HG03159 (cell line): ENCODE measurements around the gene PXDN.

ENCODE experiments used
- ATAC-seq: cut with Tn5 transposase; IDR thresholded peaks from one replicate; pipeline ENCODE4 v1.9.1; 2021; ENCODE audit warnings: mild to moderate bottlenecking, moderate library complexity; ENCODE audit not compliant: unreplicated experiment

Gene PXDN

DNA sequence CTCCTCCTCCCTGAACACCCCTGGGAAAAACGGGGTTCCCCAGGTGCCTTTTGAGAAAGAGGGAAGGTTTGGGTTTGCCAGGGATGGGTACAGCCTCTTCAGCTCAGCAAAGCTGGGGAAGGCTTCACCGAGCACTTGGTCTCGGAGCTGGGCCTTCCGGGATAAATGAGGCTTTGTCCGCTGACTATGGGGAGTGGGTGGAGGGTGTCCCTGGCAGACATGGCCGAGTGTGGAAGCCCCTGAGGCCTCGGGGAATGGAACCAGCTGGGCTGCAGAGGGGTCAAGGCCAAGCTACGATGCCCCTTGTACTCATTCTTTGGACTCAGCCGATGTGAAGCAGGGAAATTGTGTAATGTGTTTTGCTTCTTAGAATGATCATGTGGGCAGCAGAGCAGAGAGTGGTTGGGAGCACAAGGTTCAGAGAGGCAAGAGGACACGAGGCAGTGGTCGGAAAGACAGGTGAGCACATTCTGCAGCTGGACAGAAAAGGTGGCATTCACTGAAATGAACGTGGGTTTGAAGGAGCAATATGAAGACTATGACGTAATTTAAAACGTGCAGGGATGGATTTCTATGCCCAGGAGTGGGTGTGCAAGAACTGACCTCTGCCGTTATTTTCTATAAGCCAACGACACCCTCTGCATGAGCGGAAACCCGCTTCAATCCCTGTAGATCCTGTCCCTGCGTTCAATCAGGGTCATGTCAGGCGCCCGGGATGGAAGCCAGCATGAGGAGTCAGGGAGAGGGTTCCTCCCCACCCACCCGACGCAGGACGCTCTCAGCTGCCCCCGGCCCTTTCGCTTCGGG, 142.6 kb downstream of the PXDN start:
- ATAC-seq = no peak

DNA sequence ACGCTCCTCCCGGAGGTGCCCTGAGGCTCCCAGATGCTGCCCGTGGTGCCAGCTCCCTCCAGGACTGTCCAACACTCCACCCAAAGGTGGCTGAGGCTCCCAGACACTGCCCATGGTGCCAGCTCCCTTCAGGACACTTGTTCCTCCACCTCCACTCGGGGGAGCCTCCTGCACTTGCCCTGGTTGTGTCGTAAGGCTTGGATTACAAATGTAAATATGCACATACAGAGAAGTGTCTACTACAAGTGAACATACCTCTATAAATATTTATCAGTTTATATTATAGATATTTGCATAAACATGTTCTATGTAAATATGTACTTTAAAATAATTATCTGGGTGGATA, 143.3 kb downstream of the PXDN start:
- ATAC-seq = no peak

DNA sequence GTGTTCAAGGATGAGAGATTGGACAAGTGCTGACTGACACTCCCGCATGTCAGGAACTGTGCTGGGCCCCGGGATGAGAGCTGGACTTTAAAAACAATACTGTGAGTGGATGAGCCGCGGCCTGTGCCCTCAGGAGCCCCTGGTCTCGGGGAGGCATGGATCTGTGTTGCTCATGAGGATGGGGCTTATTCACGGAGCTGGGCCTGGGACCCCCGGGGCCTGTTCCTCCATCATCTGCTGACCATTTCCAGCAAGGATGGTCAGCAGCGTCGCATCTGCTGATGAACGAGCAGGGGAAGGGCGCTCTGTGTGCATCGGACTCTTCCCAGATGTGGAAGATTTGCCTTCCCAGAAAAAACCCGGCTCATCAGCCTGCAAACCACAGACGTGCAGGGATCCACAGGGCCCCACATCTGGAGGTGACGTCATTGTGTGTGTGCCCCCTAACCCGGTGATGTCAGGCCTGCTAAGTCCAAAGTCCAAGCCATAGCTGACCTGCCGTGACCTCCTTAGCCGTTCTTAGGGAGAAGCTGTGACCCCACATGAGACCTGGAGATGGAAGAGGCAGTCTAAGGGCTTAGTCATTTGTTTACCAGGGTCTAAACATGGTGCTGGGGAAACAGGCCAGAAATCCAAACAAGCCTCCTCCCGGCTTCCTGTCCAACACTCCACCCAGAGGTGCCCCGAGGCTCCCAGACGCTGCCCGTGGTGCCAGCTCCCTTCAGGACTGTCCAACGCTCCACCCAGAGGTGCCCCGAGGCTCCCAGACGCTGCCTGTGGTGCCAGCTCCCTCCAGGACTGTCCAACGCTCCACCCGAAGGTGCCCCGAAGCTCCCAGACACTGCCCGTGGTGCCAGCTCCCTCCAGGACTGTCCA, 143.9 kb downstream of the PXDN start:
- no peak for ATAC-seq

DNA sequence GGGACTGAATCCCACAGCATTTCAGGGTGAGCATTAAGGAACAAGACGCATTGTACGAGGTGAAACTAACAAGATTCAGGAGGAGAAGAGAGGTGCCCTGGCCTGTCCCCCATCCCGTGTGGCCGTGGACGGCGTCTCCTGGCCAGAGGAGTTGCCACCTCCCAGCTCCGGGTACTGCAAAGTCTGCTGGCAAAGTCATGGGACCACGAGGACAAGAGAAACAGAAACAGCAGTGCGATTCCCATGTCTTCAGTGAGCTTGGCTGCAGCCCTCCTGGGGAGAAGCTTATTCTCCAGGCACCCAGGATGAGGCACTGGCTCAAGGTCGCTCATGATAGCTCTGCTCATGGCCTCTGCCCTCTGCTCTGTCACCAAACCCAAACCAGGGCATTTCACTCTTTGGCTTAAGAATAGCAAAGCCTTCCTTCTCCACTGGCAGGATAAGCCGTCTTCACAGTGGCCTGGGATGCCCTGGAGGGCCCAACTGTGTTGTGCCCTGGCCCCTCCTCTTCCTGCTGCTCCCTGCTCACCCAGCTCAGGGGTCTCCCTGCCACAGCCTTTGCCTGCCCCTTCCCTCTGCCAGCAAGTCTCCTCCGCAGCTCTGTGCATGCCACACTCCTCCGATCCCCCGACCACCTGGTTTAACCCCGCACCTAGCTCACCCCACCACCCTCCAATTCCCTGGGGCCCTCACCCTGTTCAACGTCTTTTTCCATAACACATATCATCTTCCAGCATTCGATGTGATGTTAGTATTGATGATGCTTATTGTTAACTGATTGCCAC, 144.8 kb downstream of the PXDN start:
- no peak for ATAC-seq

DNA sequence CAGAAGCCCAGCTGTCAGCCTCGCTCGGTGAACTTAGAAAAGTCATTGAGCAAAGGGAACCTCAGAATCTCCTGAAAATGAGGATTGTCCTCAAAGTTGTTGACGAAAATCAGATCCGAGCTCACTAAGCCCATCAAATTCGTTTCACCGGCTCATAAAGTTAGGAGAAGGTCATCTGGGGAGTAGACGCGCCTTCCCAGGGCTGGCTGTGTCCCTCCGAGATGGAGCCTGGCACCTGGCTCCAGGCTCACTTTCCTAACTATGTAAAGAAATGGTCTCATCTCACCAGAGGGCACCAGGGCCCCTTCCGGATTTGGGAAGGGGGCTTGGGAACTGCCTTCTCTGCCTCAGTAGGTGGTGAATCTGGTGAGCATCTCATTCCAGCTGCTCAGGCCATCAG, 145.5 kb downstream of the PXDN start:
- no peak for ATAC-seq

DNA sequence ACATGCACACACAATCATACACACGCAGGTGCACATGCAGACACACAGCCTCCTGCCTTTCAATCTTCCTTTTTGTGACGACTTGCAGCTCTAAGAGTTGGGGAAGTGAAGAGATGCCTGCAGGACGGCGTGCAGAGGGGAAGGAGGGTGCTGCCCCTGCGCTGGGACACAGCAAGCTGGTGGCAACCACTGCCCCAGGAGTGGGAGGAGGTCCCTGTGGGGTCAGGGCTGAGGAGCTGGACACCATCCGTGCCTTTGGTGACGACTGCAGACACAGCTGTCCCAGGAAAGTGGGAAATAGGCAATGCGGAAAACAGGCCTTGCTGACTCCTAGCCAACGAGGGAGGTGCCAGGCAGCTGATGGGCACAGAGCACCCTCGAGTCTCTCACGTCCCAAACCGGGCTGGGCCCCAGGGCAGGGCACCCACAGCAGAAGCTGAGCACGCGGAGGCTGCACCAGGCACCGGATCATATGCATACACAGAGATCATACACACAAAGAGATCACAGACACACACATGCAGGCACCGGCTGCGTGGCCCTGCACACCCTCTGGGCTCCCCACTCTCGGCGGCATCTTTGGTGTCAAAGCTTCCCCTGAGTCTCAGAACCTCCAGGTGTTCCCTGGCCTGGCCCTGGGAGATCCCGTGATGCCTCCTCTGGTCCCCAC, 146.1 kb downstream of the PXDN start:
- no peak for ATAC-seq

DNA sequence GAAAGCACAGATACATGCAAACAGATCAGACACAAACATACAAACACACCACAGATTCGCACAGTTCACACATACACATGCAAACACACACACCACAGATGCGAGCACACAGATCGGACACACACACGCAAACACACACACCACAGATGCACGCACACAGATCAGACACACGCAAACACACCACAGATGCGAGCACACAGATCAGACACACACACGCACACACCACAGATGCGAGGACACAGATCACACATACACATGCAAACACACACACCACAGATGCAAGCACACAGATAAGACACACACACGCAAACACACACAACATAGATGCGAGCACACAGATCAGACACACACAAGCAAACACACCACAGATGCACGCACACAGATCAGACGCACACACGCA, 149.0 kb downstream of the PXDN start:
- no peak for ATAC-seq

DNA sequence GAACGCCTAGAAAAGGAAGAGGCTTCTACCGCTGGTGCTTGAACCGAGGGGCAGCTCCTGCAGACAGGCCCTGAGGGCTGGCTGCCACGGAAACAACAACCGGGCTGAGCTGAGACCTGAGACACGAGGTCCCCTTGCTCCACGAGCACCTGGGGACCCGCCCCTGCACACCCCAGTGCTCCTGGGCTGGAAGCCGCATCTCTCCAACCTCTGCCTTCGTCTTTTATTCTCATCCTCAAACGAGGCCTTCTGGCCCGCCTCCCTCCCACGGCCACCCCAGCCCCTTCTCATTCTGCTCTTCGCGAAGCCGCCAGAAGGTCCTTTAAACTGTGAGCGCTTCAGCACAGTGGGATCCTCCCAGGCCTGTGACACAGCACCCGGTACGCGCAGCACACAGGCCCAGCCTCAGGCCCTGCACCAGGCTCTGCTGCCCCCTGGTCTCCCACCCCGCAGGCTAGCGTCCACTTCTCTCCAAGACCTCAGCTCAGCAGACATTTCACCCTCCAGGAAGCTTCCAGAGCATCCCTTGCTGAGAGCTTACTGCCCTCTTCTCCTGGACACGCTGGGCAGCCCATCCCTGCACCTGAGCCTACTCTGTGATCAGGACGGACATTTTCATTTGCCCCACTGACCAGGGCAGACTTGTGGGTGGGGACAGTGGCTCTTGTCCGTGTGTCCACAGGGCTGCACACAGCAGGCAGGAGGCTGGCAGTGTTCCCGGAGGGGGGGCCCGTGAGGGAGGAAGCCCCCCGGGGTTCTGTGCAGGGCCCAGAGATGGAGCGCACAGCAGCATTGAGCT, 149.7 kb downstream of the PXDN start:
- no peak for ATAC-seq

DNA sequence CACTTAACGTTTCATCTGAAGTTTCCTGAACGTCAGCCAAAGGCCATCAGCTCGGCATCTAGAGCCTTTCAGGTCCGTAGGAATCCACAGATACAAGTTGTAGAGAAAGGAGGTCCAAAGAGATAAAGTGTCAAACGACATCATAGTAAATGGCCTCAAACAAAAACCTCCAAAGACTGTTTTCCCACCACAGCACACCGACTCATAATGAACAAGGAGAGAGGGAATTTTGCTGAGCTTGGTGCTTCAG, 150.3 kb downstream of the PXDN start:
- no peak for ATAC-seq

DNA sequence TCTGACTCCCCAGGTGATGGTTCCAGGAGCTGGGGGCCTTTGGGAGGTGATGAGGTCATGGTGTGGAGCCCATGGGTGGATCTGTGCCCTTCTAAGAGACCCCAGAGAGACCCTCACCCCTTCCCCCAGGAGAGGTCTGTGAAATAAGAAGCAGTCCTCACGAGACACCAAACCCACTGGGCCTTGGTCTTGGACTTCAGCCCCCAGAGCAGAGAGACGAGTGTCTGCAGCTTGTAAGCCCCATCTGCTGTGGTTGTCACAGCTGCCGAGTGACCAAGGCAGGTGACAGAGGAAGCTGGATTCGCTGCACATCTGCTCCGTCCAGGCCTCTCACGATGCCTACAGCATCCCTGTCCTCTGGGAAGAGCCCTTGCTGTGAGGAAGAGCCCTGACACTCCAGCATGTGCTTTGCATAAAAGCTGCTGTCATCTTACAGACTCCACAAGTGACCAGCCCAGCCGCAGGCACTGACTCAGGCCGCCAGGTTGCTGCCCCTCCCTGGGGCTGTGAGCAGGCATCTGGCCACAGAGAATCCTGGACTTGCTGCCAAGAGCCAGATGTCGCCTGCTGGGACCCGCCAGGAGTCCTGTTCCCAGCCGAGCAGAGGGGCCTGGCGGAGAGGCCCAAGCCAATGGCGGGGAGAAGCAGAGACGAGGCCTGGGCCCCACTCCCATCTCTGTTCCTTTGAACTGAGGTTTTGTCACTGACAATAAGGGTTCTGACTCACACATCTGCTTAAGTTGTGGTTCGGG, 150.8 kb downstream of the PXDN start:
- ATAC-seq = no peak

DNA sequence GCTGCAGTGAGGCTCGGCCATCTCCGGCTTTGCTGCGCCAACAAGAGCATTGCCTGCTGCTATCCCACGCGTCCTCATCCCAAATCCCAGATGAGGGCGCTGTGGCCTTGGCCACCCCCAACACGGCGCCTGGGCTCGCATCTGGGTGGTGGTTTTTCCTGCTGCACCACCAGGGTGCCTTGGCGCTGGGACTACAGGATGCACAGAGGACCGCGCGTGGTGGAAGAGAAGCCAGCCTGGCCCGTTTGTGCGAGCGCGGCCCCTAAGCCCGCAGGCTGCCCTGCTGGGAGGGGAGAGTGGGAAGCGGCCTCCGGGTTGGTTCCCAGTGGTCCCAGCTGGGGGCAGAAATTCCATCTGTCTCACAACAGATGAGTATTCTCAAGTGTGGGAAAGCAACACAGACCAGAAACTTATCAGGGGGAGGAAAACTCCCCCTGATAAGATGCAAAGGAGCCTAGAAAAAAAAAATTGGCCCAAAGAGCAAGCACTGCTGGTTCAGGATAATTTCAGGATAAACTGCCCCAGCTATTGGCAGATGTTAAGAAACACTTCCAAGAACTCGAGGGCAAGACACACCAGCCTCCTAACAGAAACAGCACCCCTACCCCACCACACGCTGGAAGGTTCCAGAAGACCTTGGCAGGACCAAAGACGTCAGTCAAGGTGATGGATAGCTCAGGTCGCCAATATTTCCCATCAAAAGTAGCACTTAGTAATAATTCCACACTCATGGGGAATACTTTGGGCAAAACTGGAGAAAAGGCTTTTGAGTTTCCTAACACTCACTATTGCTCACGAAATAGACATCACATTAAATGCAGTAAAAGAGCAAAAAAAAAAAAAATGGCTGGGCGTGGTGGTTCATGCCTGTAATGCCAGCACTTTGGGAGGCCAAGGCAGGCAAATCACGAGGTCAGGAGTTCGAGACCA, 152.1 kb downstream of the PXDN start:
- ATAC-seq = no peak

DNA sequence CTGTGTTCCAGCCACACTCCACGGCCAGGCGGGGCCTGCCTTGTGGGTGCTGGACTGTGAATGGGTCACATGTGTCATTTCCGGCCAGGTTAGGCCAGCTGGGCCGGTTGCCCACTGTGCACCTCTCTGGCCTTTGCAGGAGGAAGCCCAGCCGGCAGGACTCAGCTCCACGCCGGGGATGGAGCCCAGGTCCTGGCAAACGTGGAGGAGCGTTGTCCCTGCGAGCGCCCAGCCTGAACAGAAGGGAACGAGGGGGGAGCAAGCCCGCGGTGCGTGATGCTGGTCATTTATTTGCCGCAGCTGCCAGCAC, 152.9 kb downstream of the PXDN start:
- ATAC-seq = no peak

DNA sequence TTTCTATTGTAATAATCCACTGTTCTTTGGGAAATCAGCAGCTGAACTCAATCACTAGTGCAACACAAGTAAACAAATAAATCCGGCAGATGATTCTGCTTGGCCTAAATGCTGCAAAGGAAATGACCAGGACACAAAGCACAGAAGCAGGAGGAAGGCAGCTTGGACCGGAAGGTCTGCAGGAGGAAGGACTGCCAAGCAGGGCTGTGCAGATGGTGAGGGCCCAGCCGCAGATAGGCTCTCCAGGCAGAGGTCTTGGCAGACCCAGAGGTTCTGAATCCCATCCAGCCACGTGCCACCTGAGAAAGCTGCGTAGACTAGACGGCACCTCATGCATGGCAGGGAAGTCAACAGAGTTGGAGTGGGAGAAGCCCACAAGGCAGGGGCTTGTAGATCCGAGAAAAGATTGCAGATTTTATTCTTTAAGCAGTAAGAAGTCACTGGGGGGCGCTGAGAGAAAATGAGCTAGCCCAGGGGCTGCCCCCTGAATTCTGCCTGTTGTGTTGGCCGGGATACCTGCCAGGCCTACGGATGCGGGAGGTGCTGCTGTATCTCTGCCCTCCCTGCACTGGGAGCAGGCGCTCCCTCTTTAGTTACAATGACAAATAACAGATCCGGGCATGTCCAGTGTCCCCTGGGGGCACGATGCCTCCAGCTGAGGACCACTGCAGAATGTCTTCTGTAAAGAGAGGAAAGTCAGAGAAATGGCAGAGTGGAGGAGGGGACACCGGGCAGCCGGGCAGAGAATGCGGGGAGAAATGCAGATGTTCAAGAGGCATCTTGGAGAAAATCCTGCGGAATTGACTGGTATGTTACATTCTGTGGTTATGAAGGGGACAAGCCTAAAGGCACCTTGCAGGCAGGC, 153.5 kb downstream of the PXDN start:
- ATAC-seq = no peak

DNA sequence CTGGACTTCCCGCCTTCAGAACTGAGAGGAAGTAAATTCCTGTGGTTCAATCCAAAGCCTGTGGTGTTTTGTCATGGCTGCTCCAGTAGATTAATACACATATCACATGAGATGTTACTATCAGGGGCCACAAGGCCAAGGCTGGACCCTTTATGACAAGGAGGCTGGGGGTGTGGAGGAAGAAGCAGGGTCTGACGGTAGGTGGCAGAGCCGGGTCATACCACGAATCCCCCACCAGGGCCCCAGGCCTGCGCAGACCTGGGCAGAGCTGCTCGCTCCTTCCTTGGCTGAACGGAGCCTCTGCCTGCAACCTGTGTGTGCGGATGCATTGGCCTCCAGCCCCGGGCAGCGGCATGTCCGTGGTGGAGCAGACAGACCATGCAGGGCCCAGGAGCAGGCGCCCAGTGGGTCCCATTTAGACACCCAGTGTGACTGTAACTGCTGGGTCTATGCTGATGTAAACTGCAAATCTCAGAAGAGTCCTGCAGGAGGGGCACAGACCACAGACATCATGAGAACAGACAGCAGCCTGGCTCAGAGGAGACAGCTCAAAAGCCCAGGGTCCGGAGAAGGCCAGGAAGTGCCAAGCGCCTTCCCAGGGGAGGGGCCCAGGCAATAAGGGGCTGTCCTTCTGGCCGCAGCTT, 155.2 kb downstream of the PXDN start:
- no peak for ATAC-seq

DNA sequence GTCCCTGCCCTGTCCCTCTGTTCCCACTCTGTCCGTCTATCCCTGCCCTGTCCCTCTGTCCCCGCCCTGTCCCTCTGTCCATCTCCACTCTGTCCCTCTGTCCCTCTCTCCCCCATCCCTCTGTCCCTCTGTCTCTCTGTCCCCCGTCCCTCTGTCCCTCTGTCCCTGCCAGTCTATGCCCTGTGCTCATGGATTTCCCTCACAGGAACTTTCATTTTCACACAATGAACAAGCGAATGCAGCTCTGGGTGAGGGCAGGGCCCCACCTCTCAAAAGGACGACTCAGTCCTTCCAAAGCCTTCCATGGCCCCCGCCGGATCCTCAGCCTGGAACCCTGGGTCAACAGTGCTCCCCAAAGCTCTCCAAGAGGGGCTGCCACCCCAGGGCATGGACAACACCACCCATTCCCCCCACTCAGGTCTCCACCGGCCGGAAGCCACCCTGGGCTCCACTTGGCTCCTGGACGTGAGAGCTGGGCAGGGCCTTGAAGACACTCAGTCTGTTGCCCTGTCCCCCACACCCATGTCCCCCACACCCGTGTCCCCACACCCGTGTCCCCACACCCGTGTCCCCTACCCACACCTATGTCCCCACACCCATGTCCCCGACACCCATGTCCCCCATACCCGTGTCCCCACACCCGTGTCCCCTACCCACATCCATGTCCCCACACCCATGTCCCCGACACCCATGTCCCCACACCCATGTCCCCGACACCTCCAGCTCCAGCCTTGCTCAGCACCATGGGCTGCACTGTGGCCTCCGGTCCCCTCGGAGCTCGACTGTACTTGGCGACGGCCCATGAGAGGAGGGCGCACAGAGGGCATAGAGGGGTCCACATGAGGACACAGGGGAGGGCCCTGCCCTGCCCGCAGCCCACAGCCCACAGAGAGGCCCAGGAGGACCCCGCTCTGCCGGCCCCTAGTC, 156.0 kb downstream of the PXDN start:
- no peak for ATAC-seq
